ENCODE measurements around the gene NHEJ1.

NHEJ1 gene

DNA sequence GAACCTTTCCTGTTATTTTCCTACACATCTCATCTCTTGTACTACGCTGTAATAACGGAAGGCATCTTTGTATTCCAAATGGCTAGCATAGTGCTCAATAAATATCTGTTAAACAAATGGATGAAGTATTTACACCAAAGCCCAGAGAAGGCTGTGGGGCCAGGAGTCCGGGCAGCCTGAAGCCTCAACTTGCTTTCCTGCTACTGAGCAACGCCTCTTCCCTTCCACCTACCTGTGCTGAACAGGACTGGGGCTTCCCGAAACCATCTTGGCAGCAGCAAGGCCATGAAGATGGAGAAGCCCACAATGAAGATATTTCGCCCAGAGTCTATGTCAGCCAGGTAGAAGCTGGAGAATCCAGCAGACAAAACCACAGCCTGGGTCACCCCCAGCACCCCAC, 2.5 kb upstream of the NHEJ1 start:
- no peak for DNase-seq (ENCODE audit: low read depth)
- TF ChIP-seq, protein P1, sequence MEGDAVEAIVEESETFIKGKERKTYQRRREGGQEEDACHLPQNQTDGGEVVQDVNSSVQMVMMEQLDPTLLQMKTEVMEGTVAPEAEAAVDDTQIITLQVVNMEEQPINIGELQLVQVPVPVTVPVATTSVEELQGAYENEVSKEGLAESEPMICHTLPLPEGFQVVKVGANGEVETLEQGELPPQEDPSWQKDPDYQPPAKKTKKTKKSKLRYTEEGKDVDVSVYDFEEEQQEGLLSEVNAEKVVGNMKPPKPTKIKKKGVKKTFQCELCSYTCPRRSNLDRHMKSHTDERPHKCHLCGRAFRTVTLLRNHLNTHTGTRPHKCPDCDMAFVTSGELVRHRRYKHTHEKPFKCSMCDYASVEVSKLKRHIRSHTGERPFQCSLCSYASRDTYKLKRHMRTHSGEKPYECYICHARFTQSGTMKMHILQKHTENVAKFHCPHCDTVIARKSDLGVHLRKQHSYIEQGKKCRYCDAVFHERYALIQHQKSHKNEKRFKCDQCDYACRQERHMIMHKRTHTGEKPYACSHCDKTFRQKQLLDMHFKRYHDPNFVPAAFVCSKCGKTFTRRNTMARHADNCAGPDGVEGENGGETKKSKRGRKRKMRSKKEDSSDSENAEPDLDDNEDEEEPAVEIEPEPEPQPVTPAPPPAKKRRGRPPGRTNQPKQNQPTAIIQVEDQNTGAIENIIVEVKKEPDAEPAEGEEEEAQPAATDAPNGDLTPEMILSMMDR (IDR thresholded peaks at IDR 0.05; ENCODE audit: low read length, missing control alignments): no peak

DNA sequence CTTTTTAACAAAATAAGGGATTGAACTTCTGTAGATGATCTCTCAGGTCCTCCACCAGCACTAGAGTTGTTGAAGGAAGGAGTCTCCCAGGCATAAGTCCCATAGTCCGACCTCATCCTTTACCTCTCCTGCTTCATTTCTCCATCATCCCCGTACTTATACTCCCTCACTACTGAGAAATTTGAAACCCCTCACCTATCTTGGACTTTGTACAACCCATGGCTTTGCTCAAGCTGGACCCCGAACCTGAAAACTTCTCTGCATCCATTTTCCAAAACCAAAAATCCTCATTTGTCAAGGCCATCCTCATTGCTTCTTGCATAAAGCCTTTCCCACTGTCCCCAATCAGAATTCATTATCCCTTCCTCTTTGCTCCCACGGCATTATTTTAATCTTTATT, 482 bp upstream of the NHEJ1 start:
- TF ChIP-seq, protein P1 (IDR thresholded peaks at IDR 0.05; ENCODE audit: low read length, missing control alignments): no peak
- H3K4me3 ChIP-seq (replicated peaks; ENCODE audit: low read depth, low read length): peak overlapping the region; percentile 77
- DNase-seq (ENCODE audit: low read depth): no peak

More for the DNA sequence above, 2.5 kb upstream of the NHEJ1 start:
- H3K4me3 ChIP-seq (replicated peaks; ENCODE audit: low read depth, low read length): no peak overlapping the region

DNA sequence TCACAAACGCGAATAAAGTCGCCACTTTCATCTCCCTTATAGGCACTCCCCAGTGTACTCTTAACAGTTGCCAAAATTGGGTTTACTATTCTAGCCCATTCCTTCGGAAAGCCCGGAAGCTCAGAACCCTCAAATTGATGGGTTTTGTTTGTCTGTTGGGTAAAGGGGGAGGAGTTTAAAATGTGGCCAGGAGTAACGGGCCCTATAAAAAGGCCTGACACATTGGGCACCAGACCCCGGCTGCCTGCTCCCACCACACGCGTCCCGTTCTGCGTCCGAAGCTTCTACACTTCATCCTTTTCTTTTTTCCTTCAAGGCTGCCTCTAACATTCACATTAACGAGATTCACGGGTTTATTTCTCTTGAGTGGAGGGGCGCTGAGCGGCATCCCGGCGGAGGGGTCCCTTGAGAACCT, 837 bp downstream of the NHEJ1 start:
- DNase-seq (ENCODE audit: low read depth): peak; percentile 8
- TF ChIP-seq, protein P1 (IDR thresholded peaks at IDR 0.05; ENCODE audit: low read length, missing control alignments): no peak
- H3K4me3 ChIP-seq (replicated peaks; ENCODE audit: low read depth, low read length): peak overlapping the region; percentile 77

DNA sequence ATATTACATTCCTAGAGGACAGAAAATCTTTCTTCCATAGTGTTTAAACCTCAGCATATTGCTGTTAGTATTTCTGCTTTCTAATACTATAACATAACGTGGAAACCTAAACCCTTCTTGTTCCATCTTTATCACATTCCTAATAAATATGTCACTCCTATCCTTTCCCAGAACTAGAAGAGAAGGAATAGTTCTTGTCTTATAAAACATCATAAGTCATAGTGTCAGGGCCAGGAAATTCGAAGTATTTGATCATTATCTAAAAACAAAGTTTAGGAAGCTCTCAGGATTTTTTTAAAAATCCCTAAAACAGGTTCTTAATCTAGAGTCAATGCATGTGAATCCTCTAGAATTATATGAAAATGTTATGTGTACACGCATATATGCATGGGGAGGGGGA, 2.0 kb downstream of the NHEJ1 start:
- no peak overlapping the region for H3K4me3 ChIP-seq (replicated peaks; ENCODE audit: low read depth, low read length)
- TF ChIP-seq, protein P1 (IDR thresholded peaks at IDR 0.05; ENCODE audit: low read length, missing control alignments): no peak
- no peak for DNase-seq (ENCODE audit: low read depth)

DNA sequence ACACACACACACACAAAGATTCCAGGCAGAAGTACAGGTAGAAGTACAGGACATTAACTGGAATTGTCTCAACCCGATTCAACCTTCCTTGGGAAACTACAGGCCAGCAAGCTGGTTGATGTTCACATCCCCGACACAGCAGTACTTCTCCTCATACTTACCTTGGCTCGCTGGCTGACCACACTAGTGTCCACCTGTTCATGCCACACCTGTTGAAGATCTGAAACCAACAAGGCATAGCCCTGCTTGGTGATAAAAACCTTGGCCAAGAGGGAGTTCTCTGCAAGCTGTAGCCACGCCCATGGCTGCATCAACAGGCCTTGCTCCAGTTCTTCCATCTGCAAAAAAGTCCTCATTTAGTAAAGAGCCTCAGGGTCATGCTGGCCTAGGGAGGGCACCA, 2.6 kb downstream of the NHEJ1 start:
- TF ChIP-seq, protein P1 (IDR thresholded peaks at IDR 0.05; ENCODE audit: low read length, missing control alignments): no peak

DNA sequence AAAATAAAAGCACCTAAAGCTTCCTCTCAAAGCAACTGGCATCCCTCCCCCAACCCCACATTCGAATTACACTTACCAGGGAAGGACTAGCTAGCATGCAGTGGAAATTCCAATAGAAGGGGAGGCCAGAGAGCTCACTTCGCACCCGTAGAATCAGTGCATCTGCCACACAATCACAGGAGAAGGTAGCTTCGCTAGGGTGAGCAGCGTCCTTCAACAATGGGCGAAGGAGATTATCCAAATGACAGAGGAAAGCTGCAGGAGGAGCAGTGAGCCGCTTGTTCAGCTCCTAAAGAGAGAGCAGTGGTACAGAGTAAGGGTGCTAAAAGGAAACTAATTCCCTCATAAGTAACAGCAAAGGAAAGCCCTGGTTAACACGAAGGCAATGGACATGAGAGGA, 3.2 kb downstream of the NHEJ1 start:
- no peak overlapping the region for H3K4me3 ChIP-seq (replicated peaks; ENCODE audit: low read depth, low read length)
- DNase-seq (ENCODE audit: low read depth): no peak
- TF ChIP-seq, protein P1 (IDR thresholded peaks at IDR 0.05; ENCODE audit: low read length, missing control alignments): no peak

More for the DNA sequence above, 2.6 kb downstream of the NHEJ1 start:
- no peak overlapping the region for H3K4me3 ChIP-seq (replicated peaks; ENCODE audit: low read depth, low read length)
- DNase-seq (ENCODE audit: low read depth): no peak

DNA sequence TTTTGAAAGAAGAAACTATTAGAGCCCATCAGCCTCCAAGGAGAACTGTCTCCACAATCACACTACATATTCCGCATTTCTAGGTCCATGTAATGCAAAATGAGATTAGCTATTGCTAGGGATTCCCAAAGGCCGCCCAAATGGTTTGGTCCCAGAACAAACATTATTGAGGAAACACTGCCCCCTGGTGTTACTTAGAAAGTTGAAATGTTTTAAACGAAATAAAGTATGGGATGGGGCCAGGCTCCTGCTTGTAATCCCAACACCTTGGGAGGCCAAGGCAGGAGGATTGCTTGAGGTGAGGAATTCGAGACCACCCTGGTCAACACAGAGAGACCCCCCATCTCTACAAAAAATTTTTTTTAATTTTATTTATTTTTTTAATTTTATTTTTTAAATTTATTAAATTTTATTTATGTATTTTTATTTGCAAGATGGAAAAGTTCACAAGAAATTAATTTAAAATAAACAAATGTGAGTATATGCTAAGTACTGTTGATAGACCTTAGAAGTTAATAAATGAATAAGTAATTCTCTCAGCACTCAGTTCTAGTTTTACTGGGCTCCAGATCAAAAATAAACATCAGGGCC, 5.5 kb downstream of the NHEJ1 start:
- H3K4me3 ChIP-seq (replicated peaks; ENCODE audit: low read depth, low read length): no peak overlapping the region
- TF ChIP-seq, protein P1 (IDR thresholded peaks at IDR 0.05; ENCODE audit: low read length, missing control alignments): peak; percentile 41
- peak; percentile 85 for DNase-seq (ENCODE audit: low read depth)

Measured in fibroblast of pulmonary artery (primary cell).